ENCODE measurements around the gene ISG20L2. TPM values are rescaled to one million over a fixed set of nuclear protein-coding genes. Genes with fewer than 3 reads are reported as not detected.
"Not testable (repeated sequence)": the region's sequence is repeated elsewhere in the genome, so short reads cannot be mapped to it uniquely, and the experiment has no call there.

ISG20L2 gene, protein sequence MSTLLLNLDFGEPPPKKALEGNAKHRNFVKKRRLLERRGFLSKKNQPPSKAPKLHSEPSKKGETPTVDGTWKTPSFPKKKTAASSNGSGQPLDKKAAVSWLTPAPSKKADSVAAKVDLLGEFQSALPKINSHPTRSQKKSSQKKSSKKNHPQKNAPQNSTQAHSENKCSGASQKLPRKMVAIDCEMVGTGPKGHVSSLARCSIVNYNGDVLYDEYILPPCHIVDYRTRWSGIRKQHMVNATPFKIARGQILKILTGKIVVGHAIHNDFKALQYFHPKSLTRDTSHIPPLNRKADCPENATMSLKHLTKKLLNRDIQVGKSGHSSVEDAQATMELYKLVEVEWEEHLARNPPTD
- polyA plus RNA-seq (ENCODE audit: insufficient read length in 10 of 10) = 10 to 100 TPM; 20.9 to 28.4 (median 25.2) TPM
- long read RNA-seq, donor 1, partial matches to known transcripts = 0 of 6 reads
- long read RNA-seq, donor 1, other reads (novel, unspliced or antisense) = 0 of 6 reads
- long read RNA-seq, donor 2, transcript ISG20L2-201 (3 exons, 3,303 nt) = major isoform, 6 of 10 reads
- long read RNA-seq, donor 2, partial matches to known transcripts = 0 of 10 reads
- long read RNA-seq, donor 2, other reads (novel, unspliced or antisense) = 0 of 10 reads
- long read RNA-seq, donor 3 = 0 reads
- long read RNA-seq, donor 4, transcript ISG20L2-201 (3 exons, 3,303 nt) = major isoform, 8 of 9 reads
- long read RNA-seq, donor 4, partial matches to known transcripts = 0 of 9 reads
- long read RNA-seq, donor 4, other reads (novel, unspliced or antisense) = 0 of 9 reads
- long read RNA-seq, donor 5, transcript ISG20L2-201 (3 exons, 3,303 nt) = major isoform, 10 of 17 reads
- long read RNA-seq, donor 5, partial matches to known transcripts = 0 of 17 reads
- long read RNA-seq, donor 5, other reads (novel, unspliced or antisense) = 0 of 17 reads
- long read RNA-seq, donor 6, transcript ISG20L2-201 (3 exons, 3,303 nt) = major isoform, 7 of 13 reads
- long read RNA-seq, donor 6, partial matches to known transcripts = 0 of 13 reads
- long read RNA-seq, donor 6, other reads (novel, unspliced or antisense) = 0 of 13 reads
- long read RNA-seq, donor 7, partial matches to known transcripts = 0 of 7 reads
- long read RNA-seq, donor 7, other reads (novel, unspliced or antisense) = 0 of 7 reads
- long read RNA-seq, donor 8, partial matches to known transcripts = 0 of 10 reads
- long read RNA-seq, donor 8, other reads (novel, unspliced or antisense) = 0 of 10 reads
- long read RNA-seq, donor 9 = 0 reads

DNA sequence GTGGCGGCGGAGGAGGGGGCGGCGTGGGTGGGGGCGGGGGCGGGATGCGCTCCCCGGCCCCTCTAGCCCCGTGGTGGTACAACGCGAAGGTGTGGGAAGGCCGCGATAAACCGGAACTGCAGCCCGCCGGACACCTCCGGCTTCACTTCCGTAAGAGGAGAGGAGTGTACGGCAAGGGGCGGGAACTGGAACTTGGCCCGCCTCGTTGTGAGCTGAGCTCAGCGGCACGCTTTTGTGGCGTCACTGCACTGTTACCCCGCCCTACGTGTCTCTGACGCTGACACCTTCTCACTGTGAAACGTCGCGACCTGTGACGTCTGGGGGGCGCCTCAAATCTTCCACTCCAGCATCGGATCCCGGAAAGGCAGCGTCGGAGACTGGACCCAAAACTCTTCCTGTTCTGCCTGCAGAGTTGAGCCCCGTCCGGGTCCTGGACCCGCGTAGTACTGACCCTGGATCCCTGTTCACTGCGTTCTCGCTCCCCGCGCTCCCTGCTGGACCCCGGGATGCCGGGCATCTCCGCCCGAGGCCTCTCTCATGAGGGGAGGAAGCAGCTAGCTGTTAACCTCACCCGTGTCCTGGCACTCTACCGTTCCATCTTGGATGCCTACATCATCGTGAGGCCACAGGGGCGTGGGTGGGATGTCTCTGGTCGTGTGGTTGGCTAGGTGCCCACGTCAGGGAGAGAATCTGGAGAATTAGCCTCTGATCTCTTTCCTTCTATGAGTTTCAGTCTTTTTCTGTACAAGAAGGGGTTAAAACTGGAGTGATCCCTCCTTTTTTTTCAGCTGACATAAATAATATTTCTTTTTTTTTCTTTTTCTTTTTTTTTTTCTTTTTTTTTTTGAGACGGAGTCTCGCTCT lies at the start of gene ISG20L2:
Gene ISG20L2 (minus strand): TSS at position 168 of the 864 bp plus-strand sequence. CDS start 1,114 bp downstream, outside the sequence.
- peak; percentile 97 to 99 (median 98) for DNase-seq

DNA sequence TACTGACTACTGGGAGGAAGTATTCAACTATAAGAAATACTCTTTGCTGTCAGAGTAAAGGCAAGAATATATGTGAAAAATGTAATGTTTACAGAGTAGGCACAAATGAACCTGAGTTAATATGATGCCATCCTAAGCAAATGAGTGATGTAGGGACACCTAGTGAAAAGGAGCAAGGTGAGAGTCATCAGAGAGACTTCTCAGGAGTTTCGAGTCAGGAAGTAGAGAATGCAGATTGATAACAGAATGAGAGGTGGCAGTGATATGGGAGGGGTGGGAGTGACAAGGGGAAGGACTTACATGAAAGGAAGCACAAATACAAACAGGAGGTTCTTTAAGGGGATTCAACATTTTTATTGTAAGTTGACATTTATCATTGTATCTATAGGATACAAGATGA lies 49.0 kb upstream of the ISG20L2 start:
- DNase-seq = no peak

DNA sequence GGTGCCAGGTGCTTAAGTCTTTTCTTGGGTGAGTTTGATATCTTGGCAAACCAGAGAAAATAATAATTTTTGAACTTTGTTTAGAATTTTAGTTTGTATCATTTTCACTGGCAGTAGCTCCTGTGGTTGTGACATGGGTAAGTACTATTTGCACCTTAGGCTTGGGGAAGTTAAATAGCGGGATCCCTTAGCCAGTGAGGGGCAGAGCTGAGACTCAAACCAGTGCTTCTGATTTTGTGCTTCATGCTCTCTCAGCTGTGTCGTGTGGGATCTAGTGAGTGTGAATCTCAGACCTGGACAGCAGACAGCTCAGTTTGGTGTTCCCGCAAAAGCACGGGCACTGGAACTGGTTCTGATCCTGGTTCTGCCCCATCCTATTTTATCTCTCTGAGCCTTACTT lies 48.4 kb upstream of the ISG20L2 start:
- DNase-seq = no peak

DNA sequence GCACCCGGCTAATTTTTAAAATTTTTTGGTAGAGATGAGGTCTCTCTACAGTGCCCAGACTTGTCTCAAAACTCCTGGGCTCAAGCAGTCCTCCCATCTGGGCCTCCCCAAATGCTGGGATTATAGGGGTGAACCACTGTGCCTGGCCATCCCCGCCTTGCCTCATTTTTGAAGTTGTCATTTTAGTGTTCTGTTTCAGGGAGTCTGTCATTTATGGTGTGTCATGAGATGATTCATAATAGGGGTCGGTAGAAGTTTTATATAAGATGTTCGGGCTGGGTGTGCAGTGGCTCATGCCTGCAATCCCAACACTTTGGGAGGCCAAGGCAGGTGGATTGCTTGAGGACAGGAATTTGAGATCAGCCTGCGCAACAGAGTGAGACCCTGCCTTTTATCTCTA lies 47.2 kb upstream of the ISG20L2 start:
- DNase-seq = no peak

DNA sequence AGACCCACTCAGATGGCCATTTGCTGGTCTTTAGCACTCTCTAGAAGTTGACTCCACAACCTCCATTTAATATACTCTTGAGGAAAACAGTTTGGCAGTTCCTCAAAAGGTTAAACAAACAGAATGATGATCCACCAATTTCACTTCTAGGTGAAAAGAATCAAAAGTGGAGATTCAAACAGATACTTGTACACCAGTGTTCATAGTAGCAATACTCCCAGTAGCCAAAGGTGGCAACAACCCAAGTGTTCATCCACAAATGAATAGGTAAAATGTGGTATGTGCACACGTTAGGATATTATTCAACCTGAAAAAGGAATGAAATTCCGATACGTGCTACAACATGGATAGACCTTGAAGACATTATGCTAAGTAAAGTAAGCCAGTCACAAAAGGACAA lies 45.0 kb upstream of the ISG20L2 start:
- no peak for DNase-seq

DNA sequence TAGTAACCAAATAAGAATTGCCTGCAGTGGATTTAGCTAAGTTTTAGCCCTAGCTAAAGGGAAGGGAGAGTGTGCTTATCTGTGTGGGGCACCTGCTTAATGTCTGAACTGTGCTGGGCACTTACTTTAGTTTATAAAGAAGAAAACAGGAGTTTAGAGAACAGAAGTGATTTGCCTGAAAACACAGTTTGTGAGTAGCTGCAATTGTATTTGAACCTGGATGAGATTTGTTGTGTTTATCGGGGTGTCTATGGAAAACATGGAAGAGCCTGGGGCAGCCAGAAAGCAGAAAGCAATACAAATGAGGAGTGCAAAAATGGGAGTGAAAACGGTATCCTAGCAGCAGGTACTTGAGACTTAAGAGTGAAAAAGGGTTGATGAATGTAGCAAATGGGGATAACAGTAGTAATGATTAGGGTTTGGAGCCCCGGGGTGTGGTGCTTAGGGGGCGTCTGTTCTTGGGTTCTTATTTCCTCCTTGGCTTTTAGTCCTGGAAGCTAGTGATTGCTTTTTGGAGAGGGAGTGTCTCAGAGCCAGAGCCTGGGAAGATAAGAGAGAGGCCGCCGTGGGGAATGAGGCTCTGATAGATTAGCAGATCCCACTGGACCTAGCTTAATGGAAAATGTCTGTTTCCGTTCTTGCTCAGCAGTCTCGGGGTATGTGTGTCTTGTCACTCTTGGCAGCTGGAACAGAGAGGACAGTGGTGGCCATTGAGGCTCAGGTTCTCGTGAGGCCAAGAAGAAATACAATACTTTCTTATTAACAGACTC lies 44.3 kb upstream of the ISG20L2 start:
- DNase-seq = peak in 1 of 3 donors; percentile 46

DNA sequence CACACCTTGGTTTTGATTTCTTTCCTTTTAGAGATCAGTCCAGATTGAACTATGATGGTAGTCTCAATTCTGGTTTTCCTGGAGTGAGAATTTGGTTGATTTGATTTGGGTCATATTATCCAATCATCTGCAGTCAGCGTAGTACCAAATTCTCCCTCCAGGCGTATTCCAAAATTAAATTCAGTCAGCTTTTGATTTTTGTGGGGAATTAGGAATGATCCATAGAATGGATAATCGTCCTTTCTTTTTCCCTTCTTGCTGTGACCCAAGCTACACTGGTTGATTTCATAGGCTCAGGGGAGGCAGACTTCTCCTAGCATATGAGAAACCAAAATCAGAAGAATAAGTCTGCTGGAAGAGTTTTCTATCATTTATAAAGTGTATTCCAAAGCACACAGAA lies 43.7 kb upstream of the ISG20L2 start:
- DNase-seq = no peak

DNA sequence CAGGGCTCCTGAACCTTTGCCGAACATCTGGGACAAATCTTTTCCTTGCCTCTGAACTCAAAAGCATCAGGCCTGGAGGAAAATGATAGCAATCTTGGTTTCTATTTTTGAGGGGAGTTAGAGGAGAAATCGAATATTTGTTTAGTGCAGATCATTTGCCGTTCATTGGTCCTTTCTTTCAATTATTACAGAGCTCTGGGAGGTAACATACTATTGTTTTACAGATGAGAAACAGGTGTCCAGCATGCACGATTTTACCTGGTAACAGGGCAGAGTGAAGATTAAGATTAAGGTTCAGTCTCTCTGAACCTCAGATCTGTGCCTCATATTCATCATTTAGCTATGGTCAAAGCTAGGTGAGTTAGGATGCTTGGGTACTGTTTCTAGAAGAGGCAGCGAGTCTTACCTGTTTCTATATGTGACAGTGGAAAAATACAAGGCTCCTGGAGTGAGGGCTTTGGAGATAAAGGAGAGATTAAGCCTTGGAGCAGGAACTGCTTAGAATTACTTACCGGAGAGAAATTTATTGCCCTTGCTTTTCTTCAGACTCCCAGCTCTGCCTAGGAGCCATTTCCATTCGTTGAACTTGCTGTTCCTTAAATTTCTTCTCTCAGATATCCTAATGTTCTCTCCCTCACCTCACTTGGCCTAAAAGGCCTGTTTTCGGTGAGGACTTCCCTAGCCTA lies 40.2 kb upstream of the ISG20L2 start:
- no peak for DNase-seq

DNA sequence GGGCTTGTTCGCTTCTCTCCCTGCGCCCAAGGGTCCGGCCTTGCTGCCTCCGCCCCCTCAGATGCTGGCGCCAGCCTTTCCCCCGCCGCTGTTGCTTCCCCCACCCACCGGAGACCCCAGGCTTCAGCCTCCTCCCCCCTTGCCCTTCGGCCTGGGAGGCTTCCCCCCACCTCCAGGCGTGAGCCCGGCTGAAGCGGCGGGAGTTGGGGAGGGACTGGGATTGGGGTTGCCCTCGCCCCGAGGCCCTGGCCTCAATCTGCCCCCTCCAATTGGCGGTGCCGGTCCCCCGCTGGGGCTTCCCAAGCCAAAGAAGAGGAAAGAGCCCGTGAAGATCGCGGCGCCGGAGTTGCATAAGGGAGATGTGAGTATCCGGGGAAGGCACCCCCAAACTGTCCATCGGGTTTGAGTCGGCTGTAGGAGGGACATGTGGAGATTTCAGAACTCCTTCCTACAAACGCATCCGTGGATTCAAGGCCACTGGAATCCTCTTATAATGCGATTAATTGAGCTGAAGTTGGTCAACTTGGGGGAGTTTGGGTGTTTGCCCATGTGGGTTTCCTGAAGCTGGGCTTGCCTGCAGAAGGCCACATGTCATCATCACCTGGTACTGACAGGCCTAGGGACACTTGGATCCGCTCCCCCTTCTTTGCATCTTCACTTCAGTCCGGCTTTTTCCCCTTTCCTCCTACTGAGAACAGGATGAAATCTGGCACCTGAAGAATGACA lies 39.5 kb upstream of the ISG20L2 start:
- no peak for DNase-seq

DNA sequence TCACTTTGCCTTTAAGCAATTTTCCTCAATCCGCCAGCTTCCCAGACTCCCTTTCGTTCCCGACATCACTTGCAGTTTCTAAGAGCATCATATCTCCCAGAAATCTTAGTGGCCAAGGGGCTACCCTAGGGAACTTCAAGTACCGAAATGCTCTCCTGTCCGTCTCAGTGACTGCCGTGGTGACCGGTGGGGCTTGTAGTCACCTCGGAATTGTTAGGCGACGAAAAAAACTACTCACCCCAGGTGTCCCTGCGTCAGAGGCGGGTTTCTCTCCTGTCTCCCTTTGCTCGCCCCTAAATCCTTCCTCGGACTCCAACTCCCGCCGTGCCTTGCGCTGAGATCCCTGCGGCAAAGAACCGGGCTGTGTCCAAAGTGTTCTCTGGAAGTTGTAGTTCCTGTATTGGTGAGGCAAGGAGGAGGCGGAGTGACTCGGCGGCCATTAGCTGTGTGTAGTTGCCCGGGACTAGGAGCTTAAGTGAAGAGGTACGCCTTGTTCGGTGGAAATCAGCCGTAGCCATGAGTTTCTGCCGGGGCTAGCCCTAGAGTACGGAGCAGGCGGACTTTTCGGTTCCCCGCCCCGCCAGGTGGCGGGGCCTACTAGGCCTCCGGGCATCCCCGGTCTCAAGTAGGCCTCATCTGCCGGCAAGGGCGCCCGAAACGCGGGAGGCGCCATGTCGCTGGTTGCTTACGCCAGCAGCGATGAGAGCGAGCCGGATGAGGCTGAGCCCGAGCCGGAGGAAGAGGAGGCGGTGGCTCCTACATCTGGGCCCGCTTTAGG lies 38.7 kb upstream of the ISG20L2 start, which contains the start of gene PRCC:
Gene PRCC (plus strand): TSS at position 435 of the 778 bp plus-strand sequence. CDS start 237 bp downstream, at position 672.
- peak; percentile 99 to 100 (median 100) for DNase-seq

DNA sequence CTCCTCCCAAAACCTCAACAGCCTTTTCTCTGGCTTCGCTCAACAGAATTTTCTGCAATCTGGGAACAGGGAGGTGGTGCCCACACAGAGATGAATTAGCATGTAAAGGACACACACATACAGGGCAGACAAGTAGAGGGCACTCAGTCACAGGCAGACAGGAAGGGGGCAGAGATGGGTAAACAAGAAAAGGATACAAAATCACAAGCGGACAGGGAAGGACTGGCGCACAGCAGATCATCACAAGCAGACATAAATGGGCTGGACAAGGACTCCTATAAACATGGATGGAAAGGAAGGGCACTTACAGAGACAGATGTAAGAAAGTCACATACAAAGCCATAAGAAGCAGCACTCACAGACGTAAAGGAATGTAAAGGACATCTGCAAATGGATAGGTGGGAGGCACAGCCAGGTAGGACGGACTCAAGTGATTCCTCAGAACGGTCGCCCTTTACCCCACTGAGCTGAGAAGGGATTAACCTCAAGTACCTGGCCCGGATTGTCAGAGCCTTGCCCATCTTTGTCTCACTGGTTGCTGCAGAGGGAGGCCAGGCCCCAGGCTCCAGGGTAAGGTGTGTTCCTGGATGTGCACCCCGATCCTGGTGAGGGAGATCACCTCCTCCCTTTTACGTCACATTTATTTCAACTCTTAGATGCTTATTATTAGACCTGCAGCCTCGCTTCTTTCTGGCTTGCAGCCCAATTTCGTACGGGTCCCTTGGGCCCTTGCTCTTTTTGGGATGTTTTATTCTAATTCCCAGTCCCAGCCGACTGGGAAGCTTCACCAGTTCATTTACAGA lies 37.9 kb upstream of the ISG20L2 start:
- no peak for DNase-seq

DNA sequence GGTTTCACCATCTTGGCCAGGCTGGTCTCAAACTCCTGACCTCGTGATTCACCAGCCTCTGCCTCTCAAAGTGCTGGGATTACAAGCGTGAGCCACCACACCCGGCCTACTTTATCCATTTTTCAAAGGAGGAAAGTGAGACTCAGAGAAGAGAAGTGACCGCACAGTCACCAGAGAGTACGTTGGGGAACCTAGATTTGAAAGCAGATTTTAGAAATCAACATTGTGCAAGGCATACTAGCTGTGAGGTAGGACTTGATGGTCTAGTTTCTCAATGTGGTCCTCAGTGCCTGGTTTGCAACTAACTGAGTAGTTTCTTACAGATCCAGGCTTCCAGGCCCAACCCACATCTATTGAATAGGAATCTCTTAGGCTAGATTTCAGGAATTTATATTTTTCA lies 37.1 kb upstream of the ISG20L2 start:
- no peak for DNase-seq

DNA sequence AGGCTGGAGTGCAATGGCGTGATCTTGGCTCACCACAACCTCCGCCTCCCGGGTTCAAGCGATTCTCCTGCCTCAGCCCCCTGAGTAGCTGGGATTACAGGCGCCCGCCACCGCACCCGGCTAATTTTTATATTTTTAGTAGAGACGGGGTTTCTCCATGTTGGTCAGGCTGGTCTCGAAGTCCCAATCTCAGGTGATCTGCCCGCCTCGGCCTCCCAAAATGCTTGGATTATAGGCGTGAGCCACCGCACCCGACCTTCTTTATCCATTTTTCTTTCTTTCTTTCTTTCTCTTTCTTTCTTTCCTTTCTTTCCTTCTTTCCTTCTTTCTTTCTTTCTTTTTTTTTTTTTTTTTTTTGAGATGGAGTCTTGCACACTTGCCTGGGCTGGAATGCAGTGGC lies 36.6 kb upstream of the ISG20L2 start:
- DNase-seq = not testable (repeated sequence)

DNA sequence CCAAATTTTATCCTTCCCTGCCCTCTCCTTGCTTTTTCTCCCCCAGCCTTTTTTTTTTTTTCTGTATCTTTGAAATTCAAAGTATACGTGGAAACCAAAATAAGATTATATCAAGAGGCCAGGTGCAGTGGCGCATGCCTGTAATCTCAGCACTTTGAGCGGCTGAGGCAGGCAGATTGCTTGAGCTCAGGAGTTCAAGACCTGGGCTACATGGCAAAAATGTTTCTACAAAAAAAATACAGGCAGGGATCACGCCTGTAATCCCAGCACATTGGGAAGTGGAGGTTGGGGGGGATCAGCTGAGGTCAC lies 32.2 kb upstream of the ISG20L2 start:
- no peak for DNase-seq

DNA sequence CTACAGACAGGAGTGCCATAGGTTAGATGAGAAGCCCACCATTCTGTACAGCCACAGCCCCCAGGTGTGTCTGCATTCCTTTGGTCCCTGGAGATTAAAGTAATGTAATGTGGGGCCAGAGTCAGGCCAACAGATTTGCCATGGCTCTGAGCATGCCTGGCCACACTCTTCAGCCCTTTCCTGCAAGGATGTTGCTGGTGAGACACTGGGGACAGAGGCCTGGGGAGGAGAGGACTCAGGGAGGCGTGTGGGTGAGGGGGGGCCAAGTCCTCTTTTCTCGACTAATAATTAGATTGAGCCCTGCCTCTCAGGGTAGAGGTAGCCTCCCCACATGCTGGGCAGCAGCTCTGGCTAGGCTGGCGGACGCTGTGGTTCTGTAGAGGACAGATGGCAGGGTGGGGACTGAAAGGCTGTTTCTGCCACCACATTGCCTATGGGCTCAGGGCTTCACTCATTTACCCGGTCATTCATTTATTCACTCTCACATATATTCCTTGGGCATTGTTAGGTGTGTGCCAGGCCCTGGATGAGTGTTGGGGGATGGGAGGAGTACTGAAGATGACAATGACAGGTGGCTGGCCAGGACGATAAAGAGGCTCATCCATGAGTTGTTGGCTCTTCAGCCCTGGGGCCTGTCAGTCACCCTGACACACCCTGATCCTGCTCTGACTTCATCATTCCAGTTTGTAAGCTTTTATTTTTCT lies 31.7 kb upstream of the ISG20L2 start:
- DNase-seq = no peak

DNA sequence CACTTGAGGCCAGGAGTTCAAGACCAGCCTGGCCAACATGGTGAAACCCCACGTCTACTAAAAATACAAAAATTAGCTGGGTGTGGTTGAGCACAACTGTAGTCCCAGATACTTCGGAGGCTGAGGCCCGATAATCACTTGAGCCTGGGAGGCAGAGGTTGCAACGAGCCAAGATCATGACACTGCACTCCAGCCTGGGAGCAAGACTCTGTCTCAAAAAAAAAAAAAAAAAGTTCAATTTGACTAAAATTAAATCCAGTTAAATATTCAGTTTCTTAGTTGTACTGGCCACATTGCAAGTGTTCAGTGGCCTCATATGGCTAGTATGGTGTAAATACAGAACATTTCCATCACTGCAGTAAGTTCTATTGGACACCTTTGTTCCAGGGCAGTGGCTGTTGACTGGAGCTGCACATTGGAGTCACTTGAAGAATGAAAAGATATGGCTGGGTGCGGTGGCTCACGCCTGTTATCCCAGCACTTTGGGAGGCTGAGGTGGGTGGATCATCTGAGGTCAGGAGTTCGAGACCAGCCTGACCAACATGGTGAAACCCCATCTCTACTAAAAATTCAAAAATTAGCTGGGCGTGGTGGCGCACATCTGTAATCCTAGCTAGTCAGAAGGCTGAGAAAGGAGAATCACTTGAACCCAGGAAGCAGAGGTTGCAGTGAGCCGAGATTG lies 29.1 kb upstream of the ISG20L2 start:
- DNase-seq = not testable (repeated sequence)
